HepG2 (cell line): Measurements from ENCODE around the gene BCL2L1. TPM values are rescaled to one million over a fixed set of nuclear protein-coding genes. Genes with fewer than 3 reads are reported as not detected.

Experiments
- BORCS8-MEF2B ChIP-seq: sonication (generic); formaldehyde crosslinking; IDR thresholded peaks from 2 replicates; pipeline ENCODE4 v1.8.0; 2022; ENCODE audit warnings: mild to moderate bottlenecking, missing genetic modification reagents
- CBX1 ChIP-seq: IDR thresholded peaks from one replicate; pipeline ENCODE4 v1.6.1; 2016; ENCODE audit warnings: antibody characterized with exemption, low read depth
- EP300 ChIP-seq, 3 experiments: sonication (generic) in 1 of 3; formaldehyde crosslinking in 1 of 3; IDR thresholded peaks; 2 replicates each; pipeline versions ENCODE4 v1.5.1 to v1.6.1; 2011 to 2020; ENCODE audit warnings: low read depth in 2 of 3, low read length in 2 of 3, borderline replicate concordance in 1 of 3, improper control_type of control experiment in 1 of 3, mild to moderate bottlenecking in 1 of 3, missing genetic modification reagents in 1 of 3, moderate library complexity in 1 of 3
- FOSL2 ChIP-seq: sonication (generic); formaldehyde crosslinking; IDR thresholded peaks from 2 replicates; pipeline ENCODE4 v1.4.0; 2020; ENCODE audit warnings: missing genetic modification reagents
- FOXP1 ChIP-seq, 2 experiments: fragments of 450-650 bp in 1 of 2; IDR thresholded peaks; 2 replicates each; pipeline ENCODE4 v1.6.1; 2017 to 2018; ENCODE audit warnings: antibody characterized with exemption in 1 of 2
- IKZF5 ChIP-seq: IDR thresholded peaks from 2 replicates; pipeline ENCODE4 v1.6.1; 2018; ENCODE audit warnings: missing genetic modification reagents, mild to moderate bottlenecking, missing compliant biosample characterization
- JDP2 ChIP-seq: sonication (generic); formaldehyde crosslinking; IDR thresholded peaks from 2 replicates; pipeline ENCODE4 v1.8.1; 2022; ENCODE audit warnings: missing genetic modification reagents, borderline replicate concordance
- KDM6A ChIP-seq: IDR thresholded peaks from 2 replicates; pipeline ENCODE4 v1.6.1; 2016; ENCODE audit warnings: low read depth
- MAZ ChIP-seq, 2 experiments: sonication (generic) in 1 of 2; formaldehyde crosslinking in 1 of 2; IDR thresholded peaks; 2 replicates each; pipeline versions ENCODE4 v1.5.0 to v1.6.1; 2012 to 2020; ENCODE audit warnings: low read depth in 2 of 2, mild to moderate bottlenecking in 2 of 2, borderline replicate concordance in 1 of 2, improper control_type of control experiment in 1 of 2, low read length in 1 of 2, missing genetic modification reagents in 1 of 2, moderate library complexity in 1 of 2
- PPARG ChIP-seq: conservative IDR thresholded peaks from 2 replicates; pipeline ENCODE4 v1.6.1; 2016; ENCODE audit warnings: missing biosample characterization, missing genetic modification reagents
- RXRB ChIP-seq: IDR thresholded peaks from 2 replicates; pipeline ENCODE4 v1.6.1; 2016; ENCODE audit warnings: borderline replicate concordance, missing genetic modification reagents, missing compliant biosample characterization
- SIN3B ChIP-seq: fragments of 150-350 bp; IDR thresholded peaks from 2 replicates; pipeline ENCODE4 v1.6.1; 2014; ENCODE audit warnings: low read length
- SIX1 ChIP-seq: sonication (generic); formaldehyde crosslinking; IDR thresholded peaks from 2 replicates; pipeline ENCODE4 v1.4.0; 2020; ENCODE audit warnings: missing genetic modification reagents, borderline replicate concordance
- SMYD3 ChIP-seq: sonication (generic); formaldehyde crosslinking; IDR thresholded peaks from 2 replicates; pipeline ENCODE4 v1.8.1; 2023; ENCODE audit warnings: mild to moderate bottlenecking, missing genetic modification reagents
- TFAP4 ChIP-seq: sonication (generic); IDR thresholded peaks from 2 replicates; pipeline ENCODE4 v1.6.1; 2016; ENCODE audit warnings: low read depth, borderline replicate concordance
- ZBTB33 ChIP-seq: sonication (generic); formaldehyde crosslinking; IDR thresholded peaks from 2 replicates; pipeline ENCODE4 v1.4.0; 2020; ENCODE audit warnings: missing genetic modification reagents
- ZNF501 ChIP-seq: sonication (generic); formaldehyde crosslinking; IDR thresholded peaks from 2 replicates; pipeline ENCODE4 v1.5.1; 2020; ENCODE audit warnings: mild to moderate bottlenecking, moderate library complexity, missing genetic modification reagents
- ZNF512B ChIP-seq: sonication (generic); formaldehyde crosslinking; IDR thresholded peaks from 2 replicates; pipeline ENCODE4 v1.5.1; 2020; ENCODE audit warnings: missing genetic modification reagents, mild to moderate bottlenecking, borderline replicate concordance
- ZNF607 ChIP-seq: sonication (generic); formaldehyde crosslinking; IDR thresholded peaks from 2 replicates; pipeline ENCODE4 v1.5.1; 2020; ENCODE audit warnings: missing genetic modification reagents, mild to moderate bottlenecking, borderline replicate concordance
- ZNF773 ChIP-seq: sonication (generic); formaldehyde crosslinking; IDR thresholded peaks from 2 replicates; pipeline ENCODE4 v1.4.0; 2020; ENCODE audit warnings: missing genetic modification reagents, borderline replicate concordance
- ZNF891 ChIP-seq: sonication (generic); formaldehyde crosslinking; IDR thresholded peaks from 2 replicates; pipeline ENCODE4 v1.5.0; 2020; ENCODE audit warnings: mild to moderate bottlenecking, missing genetic modification reagents
- polyA plus RNA-seq, 8 experiments: library from polyadenylated mRNA; depleted of rRNA in 3 of 8; stranded (reverse) in 7 of 8; unstranded in 1 of 8; fragments of >200 nt; fragmentation: Illumina TruSeq in 4 of 8; extraction: Trizol in 4 of 8; gene quantifications; 2 replicates each; pipeline versions ENCODE4 v1.2.1 to v1.2.3, GENCODE V29; 2011 to 2016; ENCODE audit warnings: low read depth in 4 of 8, missing spikeins in 1 of 8, mixed read lengths in 1 of 8; ENCODE audit not compliant: insufficient read depth in 1 of 8
- total RNA-seq, 5 experiments: library from RNA; depleted of rRNA; stranded (reverse); fragments of >200 nt; fragmentation: Illumina TruSeq; extraction: Trizol; gene quantifications; 2 replicates each; pipeline ENCODE4 v1.2.3, GENCODE V29; 2016; ENCODE audit warnings: low read depth in 1 of 5

BCL2L1 gene
- total and polyA plus RNA-seq, 2 of the 13 experiments (the other 11 are each of a cell fraction or from before 2014, with no cell fraction given) = 164 to 258 TPM

GRCh38 chr20:31711179-31712111 is 11.2 kb downstream of the BCL2L1 start (continued):
- TF ChIP-seq ZNF512B (CRISPR knock-in tag) (no peak), CBX1 (no peak), FOSL2 (CRISPR knock-in tag) (peak; percentile 73), SIX1 (CRISPR knock-in tag) (peak; percentile 82; the same call in 1 of the 2 replicates), ZNF607 (CRISPR knock-in tag) (no peak), JDP2 (CRISPR knock-in tag) (no peak), FOXP1 (IDR thresholded peaks at IDR 0.05) (no peak), FOXP1 (CRISPR knock-in tag; IDR thresholded peaks at IDR 0.05) (peak; percentile 70; the same call in 1 of the 2 replicates), TFAP4 (peak; percentile 20; the same call in 1 of the 2 replicates), RXRB (CRISPR knock-in tag) (peak; percentile 79), PPARG (CRISPR knock-in tag) (peak; percentile 79), SIN3B (peak; percentile 23; the same call in 1 of the 2 replicates), SMYD3 (no peak), KDM6A (CRISPR knock-in tag) (peak; percentile 25; the same call in 1 of the 2 replicates), ZNF773 (CRISPR knock-in tag) (no peak), MAZ (IDR thresholded peaks at IDR 0.05; ENCODE audit: borderline replicate concordance, low read depth, low read length) (no peak), MAZ (CRISPR knock-in tag; IDR thresholded peaks at IDR 0.05; ENCODE audit: low read depth) (peak; percentile 16; the same call in 1 of the 2 replicates), ZNF501 (CRISPR knock-in tag) (no peak), BORCS8-MEF2B (CRISPR knock-in tag) (no peak), EP300 (IDR thresholded peaks at IDR 0.05; ENCODE audit: low read depth in 2 of 2, low read length in 2 of 2) (peak in 1 of 2 experiments; percentile 79; a peak in 2 of 4 replicates), EP300 (CRISPR knock-in tag; IDR thresholded peaks at IDR 0.05; ENCODE audit: borderline replicate concordance) (peak; percentile 41; the same call in 1 of the 2 replicates), ZBTB33 (no peak), IKZF5 (CRISPR knock-in tag) (peak; percentile 40; the same call in 1 of the 2 replicates), ZNF891 (CRISPR knock-in tag) (no peak)
